SK-N-MC (cell line): Measurements from ENCODE around the gene HK2.

Experiments used
- EZH2 ChIP-seq: fragments of 200-600 bp; sonication (generic); IDR thresholded peaks from one replicate; pipeline ENCODE4 v1.6.1; 2017; ENCODE audit warnings: antibody characterized with exemption
- POLR2AphosphoS5 ChIP-seq: IDR thresholded peaks from 2 replicates; pipeline ENCODE4 v1.6.1; 2012; ENCODE audit warnings: mild to moderate bottlenecking, low read depth, low read length, borderline replicate concordance

DNA sequence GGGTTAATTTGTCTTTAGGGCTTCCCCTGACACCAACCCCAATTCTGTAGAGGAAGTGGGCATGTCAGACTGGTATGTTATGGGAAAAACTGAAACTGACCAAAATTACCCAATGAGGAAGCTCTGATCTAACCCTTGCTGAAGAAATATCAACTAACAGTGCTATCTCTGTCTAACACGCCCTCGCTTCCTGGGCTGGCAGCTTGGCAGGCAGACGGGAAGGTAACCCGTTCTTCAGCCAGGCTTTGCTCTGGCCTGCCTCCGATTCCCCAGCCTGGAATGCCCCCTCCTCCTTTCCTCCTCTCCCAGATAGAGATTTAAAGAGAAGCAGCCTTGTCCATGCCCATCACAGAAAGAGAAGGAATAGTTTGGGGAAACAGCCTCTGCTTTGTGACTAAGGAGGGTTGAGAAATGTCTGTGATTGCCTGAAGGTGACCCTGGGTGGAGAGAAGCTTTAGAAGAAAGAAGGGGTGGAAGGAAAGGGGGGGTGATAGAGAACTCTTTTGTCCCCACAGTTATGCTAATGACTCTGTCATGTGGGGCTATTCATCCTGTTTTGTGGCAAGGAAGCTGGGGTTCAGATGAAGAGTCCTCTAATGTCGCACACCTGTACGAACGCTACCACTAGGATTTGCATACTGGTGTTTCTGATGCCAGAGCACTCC lies 15.4 kb downstream of the HK2 start:
- no peak for TF ChIP-seq EZH2
- TF ChIP-seq POLR2AphosphoS5: no peak
